ENCODE measurements around the gene RIN2. TPM values are rescaled to one million over a fixed set of nuclear protein-coding genes. Genes with fewer than 3 reads are reported as not detected.

The RIN2 gene
- total RNA-seq, 1 experiment from 2014 or later, result 1.5 TPM

DNA sequence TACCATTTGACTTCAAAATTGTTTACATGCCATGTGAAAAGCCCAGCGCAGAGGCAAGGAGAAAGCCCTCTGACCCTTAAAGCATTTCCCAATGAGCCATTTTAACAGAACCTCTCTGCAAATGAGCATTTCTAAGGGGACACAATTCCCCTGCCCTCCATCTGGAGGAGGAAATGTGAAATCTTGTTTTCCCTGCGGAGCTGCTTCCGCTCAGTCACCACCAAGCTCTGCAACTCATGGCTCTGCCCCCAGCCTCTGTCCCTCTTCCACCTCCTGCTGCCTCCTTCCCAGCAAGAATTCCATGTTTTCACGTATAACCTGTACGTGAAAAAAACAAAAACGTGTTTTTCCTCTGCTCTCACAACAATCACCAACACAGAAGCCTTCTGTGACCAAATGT is 12.3 kb downstream of the RIN2 start:
- CTCF ChIA-PET, result no interaction called here
- TF ChIP-seq POLR2A (IDR thresholded peaks at IDR 0.05; ENCODE audit: borderline replicate concordance, extremely low read depth, insufficient read depth, insufficient read length) (no peak), SP1 (IDR thresholded peaks at IDR 0.05; ENCODE audit: low read depth) (no peak), YY1 (IDR thresholded peaks at IDR 0.05; ENCODE audit: extremely low read depth, insufficient replicate concordance, low read depth, low read length) (no peak), ELF1 (IDR thresholded peaks at IDR 0.05; ENCODE audit: borderline replicate concordance, low read depth) (no peak), JUND (IDR thresholded peaks at IDR 0.05) (no peak), FOSL1 (IDR thresholded peaks at IDR 0.05; ENCODE audit: low read depth) (no peak), SRF (IDR thresholded peaks at IDR 0.05; ENCODE audit: low read depth) (no peak), ZNF274 (IDR thresholded peaks at IDR 0.05; ENCODE audit: low read depth, low read length) (no peak), SIN3A (IDR thresholded peaks at IDR 0.05; ENCODE audit: low read depth) (no peak), EZH2phosphoT487 (IDR thresholded peaks at IDR 0.05; ENCODE audit: borderline replicate concordance) (no peak), CEBPB (IDR thresholded peaks at IDR 0.05; ENCODE audit: low read depth) (no peak), POLR2AphosphoS5 (IDR thresholded peaks at IDR 0.05; ENCODE audit: low read depth, low read length) (no peak), CBX3 (IDR thresholded peaks at IDR 0.05; ENCODE audit: low read depth) (no peak), TCF7L2 (IDR thresholded peaks at IDR 0.05; ENCODE audit: borderline replicate concordance, extremely low read depth, insufficient read depth, insufficient read length) (no peak)
- TF ChIP-seq, protein P1, sequence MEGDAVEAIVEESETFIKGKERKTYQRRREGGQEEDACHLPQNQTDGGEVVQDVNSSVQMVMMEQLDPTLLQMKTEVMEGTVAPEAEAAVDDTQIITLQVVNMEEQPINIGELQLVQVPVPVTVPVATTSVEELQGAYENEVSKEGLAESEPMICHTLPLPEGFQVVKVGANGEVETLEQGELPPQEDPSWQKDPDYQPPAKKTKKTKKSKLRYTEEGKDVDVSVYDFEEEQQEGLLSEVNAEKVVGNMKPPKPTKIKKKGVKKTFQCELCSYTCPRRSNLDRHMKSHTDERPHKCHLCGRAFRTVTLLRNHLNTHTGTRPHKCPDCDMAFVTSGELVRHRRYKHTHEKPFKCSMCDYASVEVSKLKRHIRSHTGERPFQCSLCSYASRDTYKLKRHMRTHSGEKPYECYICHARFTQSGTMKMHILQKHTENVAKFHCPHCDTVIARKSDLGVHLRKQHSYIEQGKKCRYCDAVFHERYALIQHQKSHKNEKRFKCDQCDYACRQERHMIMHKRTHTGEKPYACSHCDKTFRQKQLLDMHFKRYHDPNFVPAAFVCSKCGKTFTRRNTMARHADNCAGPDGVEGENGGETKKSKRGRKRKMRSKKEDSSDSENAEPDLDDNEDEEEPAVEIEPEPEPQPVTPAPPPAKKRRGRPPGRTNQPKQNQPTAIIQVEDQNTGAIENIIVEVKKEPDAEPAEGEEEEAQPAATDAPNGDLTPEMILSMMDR (IDR thresholded peaks at IDR 0.05 in 2 of 3, conservative IDR thresholded peaks at IDR 0.05 in 1 of 3; ENCODE audit: borderline replicate concordance in 1 of 3, insufficient read depth in 1 of 3, low read depth in 2 of 3, low read length in 2 of 3), result no peak
- TF ChIP-seq, protein P2, sequence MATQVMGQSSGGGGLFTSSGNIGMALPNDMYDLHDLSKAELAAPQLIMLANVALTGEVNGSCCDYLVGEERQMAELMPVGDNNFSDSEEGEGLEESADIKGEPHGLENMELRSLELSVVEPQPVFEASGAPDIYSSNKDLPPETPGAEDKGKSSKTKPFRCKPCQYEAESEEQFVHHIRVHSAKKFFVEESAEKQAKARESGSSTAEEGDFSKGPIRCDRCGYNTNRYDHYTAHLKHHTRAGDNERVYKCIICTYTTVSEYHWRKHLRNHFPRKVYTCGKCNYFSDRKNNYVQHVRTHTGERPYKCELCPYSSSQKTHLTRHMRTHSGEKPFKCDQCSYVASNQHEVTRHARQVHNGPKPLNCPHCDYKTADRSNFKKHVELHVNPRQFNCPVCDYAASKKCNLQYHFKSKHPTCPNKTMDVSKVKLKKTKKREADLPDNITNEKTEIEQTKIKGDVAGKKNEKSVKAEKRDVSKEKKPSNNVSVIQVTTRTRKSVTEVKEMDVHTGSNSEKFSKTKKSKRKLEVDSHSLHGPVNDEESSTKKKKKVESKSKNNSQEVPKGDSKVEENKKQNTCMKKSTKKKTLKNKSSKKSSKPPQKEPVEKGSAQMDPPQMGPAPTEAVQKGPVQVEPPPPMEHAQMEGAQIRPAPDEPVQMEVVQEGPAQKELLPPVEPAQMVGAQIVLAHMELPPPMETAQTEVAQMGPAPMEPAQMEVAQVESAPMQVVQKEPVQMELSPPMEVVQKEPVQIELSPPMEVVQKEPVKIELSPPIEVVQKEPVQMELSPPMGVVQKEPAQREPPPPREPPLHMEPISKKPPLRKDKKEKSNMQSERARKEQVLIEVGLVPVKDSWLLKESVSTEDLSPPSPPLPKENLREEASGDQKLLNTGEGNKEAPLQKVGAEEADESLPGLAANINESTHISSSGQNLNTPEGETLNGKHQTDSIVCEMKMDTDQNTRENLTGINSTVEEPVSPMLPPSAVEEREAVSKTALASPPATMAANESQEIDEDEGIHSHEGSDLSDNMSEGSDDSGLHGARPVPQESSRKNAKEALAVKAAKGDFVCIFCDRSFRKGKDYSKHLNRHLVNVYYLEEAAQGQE (IDR thresholded peaks at IDR 0.05; ENCODE audit: low read depth), result no peak
- TF ChIP-seq, protein P3, sequence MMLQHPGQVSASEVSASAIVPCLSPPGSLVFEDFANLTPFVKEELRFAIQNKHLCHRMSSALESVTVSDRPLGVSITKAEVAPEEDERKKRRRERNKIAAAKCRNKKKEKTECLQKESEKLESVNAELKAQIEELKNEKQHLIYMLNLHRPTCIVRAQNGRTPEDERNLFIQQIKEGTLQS (IDR thresholded peaks at IDR 0.05), result no peak
- Histone ChIP-seq H2AFZ (ENCODE audit: low read depth, low read length, poor library complexity, severe bottlenecking) (no peak overlapping the region), H4K20me1 (ENCODE audit: insufficient read depth) (no peaks in the 10 kb centered on the region), H3K27me3 (ENCODE audit: insufficient read depth, low read length) (no peaks in the 10 kb centered on the region), H3K4me2 (ENCODE audit: low read length) (no peak overlapping the region), H3K27ac (ENCODE audit: low read depth, low read length) (no peak overlapping the region), H3K9me2 (ENCODE audit: insufficient read depth) (no peaks in the 10 kb centered on the region), H3K9me3 (ENCODE audit: control insufficient read depth in 1 of 2, insufficient read depth in 1 of 2, low read depth in 1 of 2, low read length in 2 of 2) (no peaks in the 10 kb centered on the region), H3K79me2 (ENCODE audit: insufficient read depth, low read length) (no peaks in the 10 kb centered on the region), H3K4me1 (ENCODE audit: control insufficient read depth in 1 of 2, insufficient read depth in 2 of 2, low read length in 2 of 2) (peaks cover 0 to 8% of the 10 kb centered on the region in 2 experiments; a peak in 2 of 4 replicates), H3K9ac (ENCODE audit: low read length) (no peak overlapping the region), H3K4me3 (replicated peaks in 1 of 2; ENCODE audit: low read depth in 1 of 2, low read length in 2 of 2) (no peak overlapping the region), H3K36me3 (ENCODE audit: control insufficient read depth in 1 of 2, insufficient read depth in 2 of 2, low read length in 2 of 2) (no peaks in the 10 kb centered on the region)
- RAD21 ChIA-PET (ENCODE audit: low non-redundant PET in 1 of 2, low total read pairs in 2 of 2, uncharacterized antibody in 2 of 2, unreplicated experiment in 2 of 2), result no interaction called here
- POLR2A ChIA-PET, result no interaction called here
- DNase-seq (ENCODE audit: low read depth, low spot score), result no peak
- intact Hi-C loops (cut with micrococcal nuclease), result no loop called here
- ATAC-seq, result no peak
- BruUV-seq (replicated peaks), result no TSS peak

Measured in HCT116 (cell line).